Measurements from ENCODE around the gene COL1A2. TPM values are rescaled to one million over a fixed set of nuclear protein-coding genes. Genes with fewer than 3 reads are reported as not detected.

COL1A2 gene
- total RNA-seq, 6 donors from 2014 or later: 40.0 to 607 (median 204) TPM

GRCh38 chr7:94393246-94394108, 1.2 kb upstream of the COL1A2 start:
- peak in 1 of 2 donors; percentile 55 for DNase-seq
- 59 to 66% methylated on average over 23 to 24 of the region's 24 CpGs for WGBS, 2 donors
- H3K27ac ChIP-seq: peak overlapping the region; percentile 69 to 86 (median 77)
- TF ChIP-seq CTCF (IDR thresholded peaks at IDR 0.05): no peak
- no peak for TF ChIP-seq POLR2AphosphoS5 (IDR thresholded peaks at IDR 0.05)
- no peak for TF ChIP-seq EP300 (IDR thresholded peaks at IDR 0.05)
- no peak for TF ChIP-seq POLR2A (IDR thresholded peaks at IDR 0.05)
- H3K9me3 ChIP-seq: no peaks in the 10 kb centered on the region
- H3K4me3 ChIP-seq: peak overlapping the region in 2 of 4 donors; percentile 47 to 48
- no peaks in the 10 kb centered on the region for H3K27me3 ChIP-seq
- H3K4me1 ChIP-seq: peaks cover 9 to 14% (median 13%) of the 10 kb centered on the region in 4 donors
- no peak for ATAC-seq (ENCODE audit: low FRiP score in 2 of 2)
- no peaks in the 10 kb centered on the region for H3K36me3 ChIP-seq

GRCh38 chr7:94394109-94394436, 622 bp upstream of the COL1A2 start:
- Histone ChIP-seq H3K4me1 (peaks cover 9 to 14% (median 13%) of the 10 kb centered on the region in 4 donors), H3K4me3 (peak overlapping the region; percentile 25 to 48 (median 44)), H3K9me3 (no peaks in the 10 kb centered on the region), H3K36me3 (no peaks in the 10 kb centered on the region), H3K27me3 (no peaks in the 10 kb centered on the region), H3K27ac (peak overlapping the region; percentile 69 to 86 (median 77))
- TF ChIP-seq POLR2A (IDR thresholded peaks at IDR 0.05): no peak
- ATAC-seq (ENCODE audit: low FRiP score in 2 of 2) (peak in 1 of 2 donors; percentile 59), DNase-seq (peak in 1 of 2 donors; percentile 53)
- WGBS, 2 donors: 11 to 14% methylated on average over 12 to 16 of the region's 19 CpGs

- no peaks in the 10 kb centered on the region for H3K9me3 ChIP-seq
- no peaks in the 10 kb centered on the region for H3K36me3 ChIP-seq
- WGBS, 2 donors: 18 to 23% methylated on average over 14 of the region's 14 CpGs
- peak; percentile 82 to 83 for ATAC-seq (ENCODE audit: low FRiP score in 2 of 2)
- peaks cover 9 to 14% (median 13%) of the 10 kb centered on the region in 4 donors for H3K4me1 ChIP-seq
- DNase-seq: peak in 1 of 2 donors; percentile 44
- H3K27me3 ChIP-seq: no peaks in the 10 kb centered on the region
- H3K4me3 ChIP-seq: peak overlapping the region; percentile 41 to 48 (median 44)
- peak overlapping the region; percentile 71 to 86 (median 79) for H3K27ac ChIP-seq
- TF ChIP-seq EP300 (IDR thresholded peaks at IDR 0.05): no peak
- TF ChIP-seq CTCF (IDR thresholded peaks at IDR 0.05): peak; percentile 65 to 80 (median 79)
Observed at GRCh38 chr7:94395141-94396036, 694 bp downstream of the COL1A2 start.

- ATAC-seq (ENCODE audit: low FRiP score in 2 of 2) (peak; percentile 16 to 56), DNase-seq (no peak)
- peak overlapping the region; percentile 71 to 86 (median 79) for H3K27ac ChIP-seq
- WGBS, 2 donors: 40 to 42% methylated on average over 3 of the region's 3 CpGs
- H3K4me1 ChIP-seq: peaks cover 9 to 17% (median 14%) of the 10 kb centered on the region in 4 donors
- peak overlapping the region in 3 of 4 donors; percentile 41 to 48 (median 47) for H3K4me3 ChIP-seq
- TF ChIP-seq POLR2A (IDR thresholded peaks at IDR 0.05): no peak
- TF ChIP-seq CTCF (IDR thresholded peaks at IDR 0.05): no peak
- TF ChIP-seq EP300 (IDR thresholded peaks at IDR 0.05): no peak
- TF ChIP-seq POLR2AphosphoS5 (IDR thresholded peaks at IDR 0.05): no peak
- no peaks in the 10 kb centered on the region for H3K9me3 ChIP-seq
- no peaks in the 10 kb centered on the region for H3K36me3 ChIP-seq
- H3K27me3 ChIP-seq: no peaks in the 10 kb centered on the region
Observed at GRCh38 chr7:94396037-94396431, 1.3 kb downstream of the COL1A2 start.

- H3K9me3 ChIP-seq: no peaks in the 10 kb centered on the region
- TF ChIP-seq EP300 (IDR thresholded peaks at IDR 0.05) (no peak), POLR2AphosphoS5 (IDR thresholded peaks at IDR 0.05) (peak in 1 of 2 donors; percentile 31)
- no peaks in the 10 kb centered on the region for H3K36me3 ChIP-seq
- H3K27me3 ChIP-seq: no peaks in the 10 kb centered on the region
- WGBS, 2 donors: 60 to 80% methylated on average over 4 of the region's 4 CpGs
- peak overlapping the region; percentile 71 to 86 (median 79) for H3K27ac ChIP-seq
- peak in 1 of 2 donors; percentile 18 for ATAC-seq (ENCODE audit: low FRiP score in 2 of 2)
- H3K4me3 ChIP-seq: peak overlapping the region in 3 of 4 donors; percentile 41 to 48 (median 47)
- no peak for DNase-seq
- peaks cover 9 to 18% (median 14%) of the 10 kb centered on the region in 4 donors for H3K4me1 ChIP-seq
Observed at GRCh38 chr7:94396596-94396995, 1.9 kb downstream of the COL1A2 start.
